ENCODE data around the gene PEA15. TPM values are rescaled to one million over a fixed set of nuclear protein-coding genes. Genes with fewer than 3 reads are reported as not detected.

Gene PEA15
- total and polyA plus RNA-seq, 2 of the 8 experiments (the other 6 are each of a cell fraction or from before 2014, with no cell fraction given) = 71.3 to 75.1 TPM

DNA sequence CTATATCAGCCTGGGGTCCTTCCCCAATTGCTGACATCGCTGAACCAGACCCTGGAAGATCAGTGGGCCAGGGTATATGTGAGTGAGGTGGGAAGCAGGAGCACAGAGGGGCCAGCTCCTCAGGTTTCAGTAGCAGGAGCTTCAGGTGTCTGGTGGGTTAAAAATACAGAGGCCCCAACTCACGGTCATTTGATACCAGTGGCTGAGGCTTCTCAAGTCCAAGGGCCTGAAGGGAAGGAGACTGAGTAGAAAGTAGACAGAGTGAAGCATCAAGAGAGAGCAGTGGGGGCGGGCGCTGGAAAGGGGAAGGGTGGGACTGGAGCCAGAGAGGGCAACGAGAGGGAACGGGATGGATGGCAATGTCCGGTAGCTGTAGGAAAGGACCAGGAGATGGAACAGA lies 16.8 kb upstream of the PEA15 start:
- Histone ChIP-seq H4K91ac (replicated peaks; ENCODE audit: insufficient read length, low read length) (no peak overlapping the region), H4K5ac (ENCODE audit: insufficient read length, low read depth, low read length) (no peak overlapping the region), H3K4me3 (ENCODE audit: extremely low read depth in 1 of 4, insufficient read depth in 2 of 4, low read depth in 3 of 4, low read length in 4 of 4) (no peak overlapping the region), H2BK15ac (ENCODE audit: low read length) (no peak overlapping the region), H2AFZ (ENCODE audit: low read length) (no peak overlapping the region), H4K20me1 (replicated peaks in 1 of 2; ENCODE audit: control insufficient read depth in 1 of 2, insufficient read depth in 2 of 2, low read length in 2 of 2) (no peaks in the 10 kb centered on the region), H3K27ac (ENCODE audit: low read depth, low read length) (no peak overlapping the region), H3K9me3 (ENCODE audit: insufficient read depth in 2 of 2, low read depth in 1 of 2, low read length in 1 of 2) (no peaks in the 10 kb centered on the region), H2AK5ac (ENCODE audit: low read depth, low read length) (no peak overlapping the region), H2BK5ac (ENCODE audit: low read depth, low read length) (no peak overlapping the region), H3K79me2 (ENCODE audit: control insufficient read depth in 1 of 2, insufficient read depth in 2 of 2, low read length in 2 of 2) (no peaks in the 10 kb centered on the region), H3K4me1 (replicated peaks in 1 of 4; ENCODE audit: control insufficient read depth in 3 of 4, insufficient read depth in 4 of 4, low read length in 3 of 4) (peaks cover 0 to 19% (median 5%) of the 10 kb centered on the region in 4 experiments; a peak in 5 of 7 replicates), H2BK120ac (replicated peaks; ENCODE audit: low read depth, low read length) (no peak overlapping the region), H3K9ac (replicated peaks in 1 of 4; ENCODE audit: extremely low read depth in 1 of 4, low read depth in 3 of 4, low read length in 3 of 4) (no peak overlapping the region), H3K27me3 (replicated peaks in 1 of 4; ENCODE audit: control insufficient read depth in 3 of 4, extremely low read depth in 1 of 4, insufficient read depth in 3 of 4, low read length in 3 of 4) (no peaks in the 10 kb centered on the region), H3K14ac (ENCODE audit: insufficient read length) (no peak overlapping the region), H3K36me3 (ENCODE audit: control insufficient read depth in 2 of 4, insufficient read depth in 4 of 4, low read length in 3 of 4) (no peaks in the 10 kb centered on the region), H4K8ac (ENCODE audit: extremely low read depth, insufficient read depth, low read length) (no peak overlapping the region), H2BK12ac (ENCODE audit: low read depth, low read length) (no peak overlapping the region; the same call in 1 of the 2 replicates), H3K18ac (ENCODE audit: extremely low read depth, low read length) (no peak overlapping the region), H3K23ac (ENCODE audit: insufficient read length) (no peak overlapping the region), H3K56ac (replicated peaks; ENCODE audit: insufficient read length, low read depth, low read length) (no peak overlapping the region), H3K79me1 (ENCODE audit: low read depth, low read length) (no peaks in the 10 kb centered on the region), H3K4me2 (ENCODE audit: insufficient read depth in 1 of 2, low read depth in 2 of 2, low read length in 2 of 2) (no peak overlapping the region), H2BK20ac (ENCODE audit: low read length) (no peak overlapping the region), H3K23me2 (ENCODE audit: low read depth, low read length) (no peaks in the 10 kb centered on the region), H3K4ac (replicated peaks; ENCODE audit: insufficient read length, low read depth, low read length) (no peak overlapping the region)
- DNase-seq (ENCODE audit: low read depth in 1 of 2, low spot score in 2 of 2) (no peak), FAIRE-seq (no peak)
- ChIA-PET POLR2A (ENCODE audit: partially characterized antibody) (interaction anchor here (0.8 to 5.9 kb wide), 4 partner anchors 19 to 122 kb away, joined by 3 to 61 read pairs (median 3); partner anchors contain the start of gene PEA15), CTCF (ENCODE audit: partially characterized antibody) (interaction anchor here (0.5 to 8.6 kb wide), 10 partner anchors 16 to 189 kb away, joined by 3 to 195 read pairs (median 44); partner anchors contain the start of genes ATP1A4 and PEA15)
- TF ChIP-seq, protein P1, sequence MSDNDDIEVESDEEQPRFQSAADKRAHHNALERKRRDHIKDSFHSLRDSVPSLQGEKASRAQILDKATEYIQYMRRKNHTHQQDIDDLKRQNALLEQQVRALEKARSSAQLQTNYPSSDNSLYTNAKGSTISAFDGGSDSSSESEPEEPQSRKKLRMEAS (IDR thresholded peaks at IDR 0.05) = no peak
- TF ChIP-seq JUN (IDR thresholded peaks at IDR 0.05; ENCODE audit: low read depth, low read length) = no peak
- no peak for TF ChIP-seq TAF7 (optimal IDR thresholded peaks at IDR 0.05; ENCODE audit: borderline replicate concordance, low read depth, low read length)
- TF ChIP-seq, protein P2, sequence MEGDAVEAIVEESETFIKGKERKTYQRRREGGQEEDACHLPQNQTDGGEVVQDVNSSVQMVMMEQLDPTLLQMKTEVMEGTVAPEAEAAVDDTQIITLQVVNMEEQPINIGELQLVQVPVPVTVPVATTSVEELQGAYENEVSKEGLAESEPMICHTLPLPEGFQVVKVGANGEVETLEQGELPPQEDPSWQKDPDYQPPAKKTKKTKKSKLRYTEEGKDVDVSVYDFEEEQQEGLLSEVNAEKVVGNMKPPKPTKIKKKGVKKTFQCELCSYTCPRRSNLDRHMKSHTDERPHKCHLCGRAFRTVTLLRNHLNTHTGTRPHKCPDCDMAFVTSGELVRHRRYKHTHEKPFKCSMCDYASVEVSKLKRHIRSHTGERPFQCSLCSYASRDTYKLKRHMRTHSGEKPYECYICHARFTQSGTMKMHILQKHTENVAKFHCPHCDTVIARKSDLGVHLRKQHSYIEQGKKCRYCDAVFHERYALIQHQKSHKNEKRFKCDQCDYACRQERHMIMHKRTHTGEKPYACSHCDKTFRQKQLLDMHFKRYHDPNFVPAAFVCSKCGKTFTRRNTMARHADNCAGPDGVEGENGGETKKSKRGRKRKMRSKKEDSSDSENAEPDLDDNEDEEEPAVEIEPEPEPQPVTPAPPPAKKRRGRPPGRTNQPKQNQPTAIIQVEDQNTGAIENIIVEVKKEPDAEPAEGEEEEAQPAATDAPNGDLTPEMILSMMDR (IDR thresholded peaks at IDR 0.05; ENCODE audit: control extremely low read depth in 1 of 3, insufficient read depth in 1 of 3, low read depth in 1 of 3, low read length in 3 of 3) = no peak
- no peak for TF ChIP-seq POU5F1 (IDR thresholded peaks at IDR 0.05; ENCODE audit: low read depth, low read length)
- no peak for TF ChIP-seq JUND (IDR thresholded peaks at IDR 0.05; ENCODE audit: low read length)
- no peak for TF ChIP-seq RNF2 (IDR thresholded peaks at IDR 0.05; ENCODE audit: borderline replicate concordance, low read depth, low read length, missing control alignments, poor library complexity, severe bottlenecking)
- TF ChIP-seq EP300 (IDR thresholded peaks at IDR 0.05; ENCODE audit: borderline replicate concordance in 1 of 2, low read depth in 2 of 2, low read length in 2 of 2) = no peak
- TF ChIP-seq RXRA (IDR thresholded peaks at IDR 0.05; ENCODE audit: insufficient read depth, low read depth, low read length) = no peak
- 86% methylated on average over 7 of the region's 7 CpGs; no CpG with 5 or more reads in 1 of the 2 experiments for WGBS, 2 experiments (ENCODE audit: extremely low coverage in 1 of 2, insufficient coverage in 1 of 2, insufficient read length in 1 of 2, insufficient replicate concordance in 2 of 2, low coverage in 1 of 2, low lambda C conversion rate in 2 of 2, missing lambda C conversion rate in 1 of 2)
